ENCODE results near the gene CD81. TPM values are rescaled to one million over a fixed set of nuclear protein-coding genes. Genes with fewer than 3 reads are reported as not detected.

The CD81 gene
- total RNA-seq, 4 donors from 2014 or later, result 110 to 265 (median 125) TPM

DNA sequence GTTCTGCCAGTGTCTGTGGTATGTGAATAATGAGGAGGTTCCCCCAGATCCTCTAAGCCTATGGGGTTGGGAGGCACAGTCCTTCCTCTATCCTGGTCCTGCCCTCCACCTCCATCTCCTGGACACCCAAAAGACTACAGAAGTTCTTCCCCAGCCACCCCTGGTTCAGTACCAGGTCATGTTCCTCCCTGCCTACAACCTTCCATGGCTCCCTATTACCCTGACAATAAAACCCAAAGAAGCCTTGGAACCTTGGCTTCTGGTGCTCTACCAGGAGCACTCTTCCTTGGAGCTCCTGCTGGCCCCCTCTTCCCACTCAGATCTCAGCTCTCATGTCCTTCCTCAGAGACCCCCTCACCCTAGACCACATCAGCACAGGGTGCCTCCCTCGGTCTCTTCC, 54.3 kb downstream of the CD81 start:
- TF ChIP-seq, protein P1, sequence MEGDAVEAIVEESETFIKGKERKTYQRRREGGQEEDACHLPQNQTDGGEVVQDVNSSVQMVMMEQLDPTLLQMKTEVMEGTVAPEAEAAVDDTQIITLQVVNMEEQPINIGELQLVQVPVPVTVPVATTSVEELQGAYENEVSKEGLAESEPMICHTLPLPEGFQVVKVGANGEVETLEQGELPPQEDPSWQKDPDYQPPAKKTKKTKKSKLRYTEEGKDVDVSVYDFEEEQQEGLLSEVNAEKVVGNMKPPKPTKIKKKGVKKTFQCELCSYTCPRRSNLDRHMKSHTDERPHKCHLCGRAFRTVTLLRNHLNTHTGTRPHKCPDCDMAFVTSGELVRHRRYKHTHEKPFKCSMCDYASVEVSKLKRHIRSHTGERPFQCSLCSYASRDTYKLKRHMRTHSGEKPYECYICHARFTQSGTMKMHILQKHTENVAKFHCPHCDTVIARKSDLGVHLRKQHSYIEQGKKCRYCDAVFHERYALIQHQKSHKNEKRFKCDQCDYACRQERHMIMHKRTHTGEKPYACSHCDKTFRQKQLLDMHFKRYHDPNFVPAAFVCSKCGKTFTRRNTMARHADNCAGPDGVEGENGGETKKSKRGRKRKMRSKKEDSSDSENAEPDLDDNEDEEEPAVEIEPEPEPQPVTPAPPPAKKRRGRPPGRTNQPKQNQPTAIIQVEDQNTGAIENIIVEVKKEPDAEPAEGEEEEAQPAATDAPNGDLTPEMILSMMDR (IDR thresholded peaks at IDR 0.05), result no peak
- no peak for TF ChIP-seq POLR2A (IDR thresholded peaks at IDR 0.05)
- H3K9me3 ChIP-seq, result no peaks in the 10 kb centered on the region
- peaks cover 0 to 21% (median 0%) of the 10 kb centered on the region in 4 donors for H3K27me3 ChIP-seq
- H3K27ac ChIP-seq, result no peak overlapping the region
- H3K36me3 ChIP-seq, result no peaks in the 10 kb centered on the region
- 86 to 88% methylated on average over 1 of the region's 1 CpG for whole genome bisulfite sequencing, 2 donors
- peaks cover 0 to 8% (median 0%) of the 10 kb centered on the region in 3 donors for H3K4me1 ChIP-seq
- intact Hi-C loops (cut with DNase I), result no loop called here
- DNase-seq, result no peak
- no peak overlapping the region for H3K4me3 ChIP-seq

DNA sequence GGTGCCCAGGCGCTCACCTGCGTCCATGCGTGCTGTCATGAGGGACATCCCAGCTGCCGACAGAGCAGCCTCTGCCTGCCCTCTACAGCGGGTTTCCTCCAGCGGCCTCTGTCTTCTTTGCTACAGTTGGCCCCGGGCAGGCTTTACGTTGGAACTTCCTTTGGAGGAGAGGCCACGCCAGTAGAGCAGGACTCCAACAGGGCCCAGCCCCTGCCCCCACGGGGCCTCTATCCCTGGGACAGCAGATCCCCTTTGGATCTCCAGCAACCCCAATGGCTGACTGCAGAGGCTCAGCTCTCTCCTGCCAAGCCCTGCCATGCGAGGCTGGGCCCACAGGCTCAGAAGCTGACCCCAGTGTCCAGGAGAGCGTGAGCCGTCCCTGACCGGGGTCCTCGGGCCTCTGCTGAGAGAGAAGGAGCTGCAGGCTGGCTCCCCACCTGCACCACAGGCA, 55.1 kb downstream of the CD81 start:
- Histone ChIP-seq H3K4me3 (no peak overlapping the region), H3K36me3 (no peaks in the 10 kb centered on the region), H3K27me3 (peaks cover 0 to 21% (median 0%) of the 10 kb centered on the region in 4 donors), H3K27ac (no peak overlapping the region), H3K9me3 (no peaks in the 10 kb centered on the region), H3K4me1 (peaks cover 0 to 3% (median 0%) of the 10 kb centered on the region in 3 donors)
- intact Hi-C loops (cut with DNase I), result no loop called here
- TF ChIP-seq POLR2A (IDR thresholded peaks at IDR 0.05), result no peak
- TF ChIP-seq, protein P1 (IDR thresholded peaks at IDR 0.05), result no peak
- no peak for DNase-seq
- WGBS, 2 donors, result 37% methylated on average over 2 of the region's 15 CpGs; no CpG with 5 or more reads in 1 of the 2 donors

DNA sequence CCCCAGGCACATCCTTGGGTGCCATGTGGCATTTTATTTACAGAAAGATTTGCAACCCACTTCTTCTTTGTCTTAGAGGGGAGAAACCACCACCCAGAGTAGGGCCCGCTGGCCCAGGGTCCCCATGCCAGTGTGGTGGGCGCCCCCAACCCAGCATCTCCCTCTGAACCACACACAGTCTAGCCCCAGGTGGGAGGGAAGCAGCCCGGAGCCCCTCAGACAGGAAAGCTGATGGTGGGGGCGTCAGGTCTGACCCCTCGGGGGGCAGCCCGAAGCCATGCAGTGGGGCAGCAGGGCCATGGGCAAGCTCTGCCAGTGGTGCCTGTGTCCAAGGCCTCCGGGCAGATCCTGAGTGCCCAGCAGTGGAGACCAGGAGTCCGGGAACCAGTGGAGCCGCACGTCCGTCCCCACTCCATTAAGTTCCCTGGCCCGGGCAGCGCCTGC, 55.5 kb downstream of the CD81 start:
- Histone ChIP-seq H3K4me1 (no peaks in the 10 kb centered on the region), H3K4me3 (no peak overlapping the region), H3K36me3 (no peaks in the 10 kb centered on the region), H3K27me3 (peaks cover 0 to 26% (median 0%) of the 10 kb centered on the region in 4 donors), H3K27ac (no peak overlapping the region), H3K9me3 (no peaks in the 10 kb centered on the region)
- DNase-seq, result no peak
- 84 to 100% methylated on average over 2 to 5 of the region's 13 CpGs for WGBS, 2 donors
- no peak for TF ChIP-seq POLR2A (IDR thresholded peaks at IDR 0.05)
- TF ChIP-seq, protein P1 (IDR thresholded peaks at IDR 0.05), result no peak
- intact Hi-C loops (cut with DNase I), result no loop called here

DNA sequence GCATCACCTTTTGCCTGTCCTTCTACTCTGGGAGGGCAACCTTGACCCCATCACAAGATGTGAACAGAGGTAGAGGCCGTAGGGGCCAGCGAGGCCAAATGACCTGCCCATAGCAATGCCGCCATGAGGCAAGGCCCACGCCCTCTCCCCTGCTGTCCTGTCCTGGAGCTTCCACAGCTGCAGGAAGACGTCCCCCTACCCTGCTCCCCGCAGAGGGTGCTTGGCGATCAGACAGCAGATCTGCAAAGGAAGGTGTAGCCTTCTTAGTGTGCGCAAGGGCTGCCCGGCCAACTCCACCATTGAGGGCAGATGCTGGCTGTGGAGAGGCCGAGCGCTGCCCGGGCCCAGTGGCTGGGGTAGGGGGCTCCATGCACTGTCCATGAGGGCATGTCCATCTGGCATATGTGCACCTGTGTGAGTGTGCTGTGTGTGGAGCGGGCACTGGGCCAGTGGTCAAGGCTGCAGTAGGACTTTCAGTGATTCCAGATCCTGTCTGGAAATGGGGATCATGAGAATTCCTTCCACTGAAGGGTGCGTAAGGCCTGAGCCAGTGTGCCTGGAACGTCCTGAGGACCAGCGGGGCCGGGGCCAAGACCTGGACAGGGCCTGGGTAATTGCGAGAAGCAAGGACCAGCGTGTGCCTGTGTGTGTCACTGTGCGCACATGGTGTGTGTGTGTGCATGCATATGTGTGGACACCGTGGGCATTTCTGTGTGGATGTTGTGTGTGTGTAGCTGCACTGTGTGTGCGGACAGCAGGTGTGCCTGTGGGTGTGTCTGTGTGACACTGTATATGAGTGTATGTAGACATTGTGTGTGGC, 56.2 kb downstream of the CD81 start:
- WGBS, 2 donors, result 82 to 87% methylated on average over 4 to 11 of the region's 22 CpGs
- TF ChIP-seq, protein P1 (IDR thresholded peaks at IDR 0.05), result no peak
- no peak for TF ChIP-seq POLR2A (IDR thresholded peaks at IDR 0.05)
- Histone ChIP-seq H3K4me3 (no peak overlapping the region), H3K27ac (no peak overlapping the region), H3K9me3 (no peaks in the 10 kb centered on the region), H3K36me3 (no peaks in the 10 kb centered on the region), H3K27me3 (peaks cover 0 to 32% (median 0%) of the 10 kb centered on the region in 4 donors), H3K4me1 (no peaks in the 10 kb centered on the region)
- intact Hi-C loops (cut with DNase I), result no loop called here
- no peak for DNase-seq

DNA sequence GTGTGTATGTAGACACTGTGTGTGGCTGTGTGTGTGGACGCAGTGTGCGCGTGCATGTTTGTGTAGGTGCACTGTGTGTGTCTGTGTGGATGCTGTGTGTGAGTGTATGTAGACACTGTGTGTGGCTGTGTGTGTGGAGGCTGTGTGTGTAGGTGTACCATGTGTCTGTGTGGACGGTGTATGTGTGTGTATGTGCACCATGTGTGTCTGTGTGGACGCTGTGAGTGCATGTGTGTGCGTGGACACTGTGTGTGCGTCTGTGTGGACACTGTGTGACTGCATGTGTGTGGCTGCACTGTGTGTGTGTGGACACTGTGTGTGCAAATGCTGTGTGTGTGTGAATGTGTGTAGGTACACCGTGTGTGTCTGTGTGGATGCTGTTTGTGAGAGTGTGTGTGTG, 56.9 kb downstream of the CD81 start:
- Histone ChIP-seq H3K27me3 (peaks cover 0 to 35% (median 0%) of the 10 kb centered on the region in 4 donors), H3K4me1 (no peaks in the 10 kb centered on the region), H3K27ac (no peak overlapping the region), H3K36me3 (no peaks in the 10 kb centered on the region), H3K9me3 (no peaks in the 10 kb centered on the region), H3K4me3 (no peak overlapping the region)
- 77 to 84% methylated on average over 8 of the region's 8 CpGs for WGBS, 2 donors
- intact Hi-C loops (cut with DNase I), result no loop called here
- DNase-seq, result no peak
- TF ChIP-seq POLR2A (IDR thresholded peaks at IDR 0.05), result no peak
